Calu3 (cell line): ENCODE results near the gene ST7. TPM values are rescaled to one million over a fixed set of nuclear protein-coding genes. Genes with fewer than 3 reads are reported as not detected.

Experiments used
- BruUV-seq: library from RNA; stranded (reverse); fragments of 400-500 nt; replicated peaks from 2 replicates; lab custom pipeline; 2021; lab: Mats Ljungman, UMichigan
- CTCF ChIA-PET: fragments of 300-600 bp; sonication (Branson Sonifier 250); formaldehyde crosslinking; loops from one replicate; lab custom pipeline; 2022; ENCODE audit warnings: antibody characterized with exemption; lab: Charles Lee
- DNase-seq: peaks from one replicate; pipeline ENCODE4 v3.0.0; 2022
- H3K27ac Mint-ChIP-seq: one replicate; pipeline ENCODE4 v1.8.0; 2022; ENCODE audit warnings: mixed read lengths; ENCODE audit not compliant: unreplicated experiment
- H3K27me3 Mint-ChIP-seq: one replicate; pipeline ENCODE4 v1.8.0; 2022; ENCODE audit warnings: mixed read lengths; ENCODE audit not compliant: unreplicated experiment
- H3K36me3 Mint-ChIP-seq: one replicate; pipeline ENCODE4 v1.8.0; 2022; ENCODE audit warnings: mild to moderate bottlenecking, moderate library complexity, mixed read lengths; ENCODE audit not compliant: insufficient read depth, unreplicated experiment
- H3K4me1 Mint-ChIP-seq: one replicate; pipeline ENCODE4 v1.8.0; 2022; ENCODE audit warnings: mild to moderate bottlenecking, low read depth, mixed read lengths; ENCODE audit not compliant: unreplicated experiment
- H3K4me3 Mint-ChIP-seq: one replicate; pipeline ENCODE4 v1.8.0; 2022; ENCODE audit warnings: mild to moderate bottlenecking, low read depth, moderate library complexity, mixed read lengths; ENCODE audit not compliant: unreplicated experiment
- H3K9me3 Mint-ChIP-seq: one replicate; pipeline ENCODE4 v1.8.0; 2022; ENCODE audit warnings: low read depth, mixed read lengths; ENCODE audit not compliant: unreplicated experiment
- CTCF ChIP-seq: fragments of 200-600 bp; IDR thresholded peaks from one replicate; pipeline ENCODE4 v1.8.0; 2022; ENCODE audit warnings: antibody characterized with exemption; ENCODE audit not compliant: unreplicated experiment
- intact Hi-C: fragments of 100-400 bp; cut with micrococcal nuclease; formaldehyde crosslinking; loops from one replicate; pipeline ENCODE4 v1.10.0; 2022; ENCODE audit not compliant: unreplicated experiment
- total RNA-seq: library from RNA; stranded (reverse); gene quantifications from 2 replicates; pipeline ENCODE4 v1.2.3, GENCODE V29; 2022

ST7 gene
- total RNA-seq, 1 experiment from 2014 or later: 17.7 TPM

- no peak overlapping the region for H3K4me3 Mint-ChIP-seq
- H3K4me1 Mint-ChIP-seq: no peaks in the 10 kb centered on the region
- no TSS peak for BruUV-seq
- TF ChIP-seq CTCF: no peak
- no peak for DNase-seq
- H3K27me3 Mint-ChIP-seq: no peaks in the 10 kb centered on the region
- CTCF ChIA-PET: no interaction called here
- H3K36me3 Mint-ChIP-seq: no peaks in the 10 kb centered on the region
- intact Hi-C loops: no loop called here
- no peaks in the 10 kb centered on the region for H3K9me3 Mint-ChIP-seq
- no peak overlapping the region for H3K27ac Mint-ChIP-seq
Observed at GRCh38 chr7:117032810-117033209, 79.5 kb downstream of the ST7 start.

DNA sequence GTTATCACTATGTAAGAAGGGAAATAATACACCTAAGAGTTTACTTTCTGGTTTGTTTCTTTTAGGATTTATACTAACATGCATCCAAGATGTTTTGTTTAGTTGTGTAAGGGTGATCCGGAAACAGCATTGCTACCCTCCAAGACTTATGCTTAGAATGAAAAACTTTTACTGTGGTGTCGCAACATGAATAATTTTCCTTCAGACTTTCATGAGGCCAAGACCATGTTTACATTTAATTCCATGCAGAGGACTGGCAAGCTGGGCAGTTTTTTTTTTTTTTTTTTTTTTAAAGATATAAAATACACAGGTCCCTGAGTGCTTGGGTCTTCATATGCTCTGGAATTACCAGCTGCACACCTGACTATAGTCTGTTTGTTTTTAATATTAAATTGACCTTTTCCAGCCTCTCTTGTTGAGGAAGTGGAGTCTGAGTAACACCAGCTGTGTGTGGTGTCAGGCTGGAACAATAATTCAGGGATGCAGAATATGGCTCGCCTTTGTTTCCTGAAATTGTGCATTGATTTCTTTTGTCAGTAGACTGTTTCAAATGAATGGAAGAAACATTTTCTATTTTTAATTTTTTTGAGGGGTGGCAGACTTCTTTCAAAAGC, 81.7 kb downstream of the ST7 start:
- Mint-ChIP-seq H3K4me3 (no peak overlapping the region), H3K36me3 (no peaks in the 10 kb centered on the region), H3K27me3 (no peaks in the 10 kb centered on the region), H3K9me3 (no peaks in the 10 kb centered on the region), H3K4me1 (no peaks in the 10 kb centered on the region), H3K27ac (no peak overlapping the region)
- CTCF ChIA-PET: interaction anchor here (1.8 kb wide), 1 partner anchor 47 kb away, joined by 5 read pairs; no protein-coding TSS in a partner anchor
- TF ChIP-seq CTCF: no peak
- intact Hi-C loops: no loop called here
- no TSS peak for BruUV-seq
- DNase-seq: no peak

DNA sequence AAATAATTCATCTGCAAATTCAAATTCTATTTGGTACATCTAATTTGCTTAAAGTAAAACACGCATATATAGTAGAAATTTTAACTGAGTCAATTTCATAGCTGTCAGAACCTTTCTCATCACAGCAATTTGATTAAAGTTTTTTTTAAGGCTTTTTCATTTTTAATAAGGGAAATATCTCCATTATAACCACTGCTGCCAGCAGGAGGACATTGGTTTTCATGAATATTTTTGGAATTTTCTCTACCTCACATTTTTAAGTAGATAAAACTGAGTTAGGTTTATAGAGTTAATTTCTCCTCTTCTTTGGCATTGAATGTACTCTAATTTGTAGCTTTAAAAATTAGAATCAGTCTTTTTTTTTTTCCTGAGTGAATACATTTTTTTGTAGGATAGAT, 82.2 kb downstream of the ST7 start:
- Mint-ChIP-seq H3K9me3 (no peaks in the 10 kb centered on the region), H3K4me1 (no peaks in the 10 kb centered on the region), H3K4me3 (no peak overlapping the region), H3K27ac (no peak overlapping the region), H3K27me3 (no peaks in the 10 kb centered on the region), H3K36me3 (no peaks in the 10 kb centered on the region)
- CTCF ChIA-PET: no interaction called here
- intact Hi-C loops: no loop called here
- BruUV-seq: no TSS peak
- no peak for TF ChIP-seq CTCF
- DNase-seq: no peak

DNA sequence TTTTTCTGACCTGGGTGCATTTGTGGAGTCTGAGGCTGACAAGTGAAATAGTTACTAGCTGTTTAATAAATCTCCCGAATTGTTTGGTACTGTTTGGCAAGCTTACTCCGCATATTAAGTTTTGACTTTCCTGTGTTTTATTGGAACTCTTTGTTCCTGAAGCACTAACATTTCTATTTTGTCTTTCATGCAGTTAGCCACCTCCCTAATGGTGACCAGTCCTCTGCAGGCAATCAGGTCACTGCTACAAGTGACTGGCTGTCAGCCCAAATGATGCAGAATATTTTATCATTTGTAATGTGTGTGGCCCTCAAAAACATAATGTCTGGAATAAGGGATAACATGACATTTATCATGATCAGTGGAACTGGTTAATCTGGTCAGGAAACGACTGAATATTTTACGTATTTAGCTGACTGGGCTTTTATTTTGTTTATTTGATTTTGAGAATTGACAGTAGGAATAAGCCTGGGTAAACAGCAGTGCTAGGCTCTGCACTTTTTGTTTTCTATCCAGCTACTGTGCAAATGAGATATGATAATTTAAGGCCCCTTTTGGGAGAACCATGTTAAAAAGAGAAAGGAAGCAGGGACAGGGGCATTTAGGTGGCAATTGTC, 82.9 kb downstream of the ST7 start:
- Mint-ChIP-seq H3K9me3 (no peaks in the 10 kb centered on the region), H3K4me1 (no peaks in the 10 kb centered on the region), H3K36me3 (no peaks in the 10 kb centered on the region), H3K27ac (no peak overlapping the region), H3K27me3 (no peaks in the 10 kb centered on the region), H3K4me3 (no peak overlapping the region)
- CTCF ChIA-PET: no interaction called here
- intact Hi-C loops: no loop called here
- DNase-seq: no peak
- no peak for TF ChIP-seq CTCF
- no TSS peak for BruUV-seq
